Fibroblast of lung (primary cell): Measurements from ENCODE around the gene NPHP4.

Experiments used
- EZH2 ChIP-seq: IDR thresholded peaks from 2 replicates; pipeline ENCODE4 v1.5.1; 2012; ENCODE audit warnings: low read length, control low read depth, mild to moderate bottlenecking; ENCODE audit errors: missing control alignments
- TF ChIP-seq, protein P1 (sequence below), 2 donors: IDR thresholded peaks in 1 of 2; conservative IDR thresholded peaks in 1 of 2; 1 replicate in 1 of 2; 2 replicates in 1 of 2; pipeline ENCODE4 v1.5.1; 2011 to 2012; ENCODE audit warnings: low read length in 2 of 2, control low read depth in 1 of 2, inconsistent platforms in 1 of 2, low read depth in 1 of 2, mild to moderate bottlenecking in 1 of 2

DNA sequence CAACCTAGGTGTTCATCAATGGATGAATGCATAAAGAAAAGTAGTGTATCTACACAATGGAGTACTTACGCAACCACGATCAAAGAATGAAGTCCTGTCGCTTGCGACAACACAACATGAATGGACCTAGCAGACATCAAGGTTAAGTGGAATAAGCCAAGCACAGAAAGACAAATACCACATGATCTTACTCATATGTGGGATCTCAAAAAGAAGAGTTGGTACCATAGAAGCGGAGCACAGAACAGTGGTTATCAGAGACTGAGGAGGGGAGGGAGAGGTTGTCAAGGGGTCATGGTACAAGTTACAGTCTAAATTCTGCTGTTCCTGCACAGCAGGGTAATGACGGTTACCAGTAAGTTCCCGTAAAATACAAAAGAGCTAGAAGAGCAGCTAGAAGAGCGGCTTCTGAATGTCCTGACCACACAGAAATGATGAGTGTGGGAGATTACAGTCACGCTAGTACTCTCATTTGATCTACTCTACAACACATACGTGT is 36.7 kb downstream of the NPHP4 start:
- TF ChIP-seq, protein P1, sequence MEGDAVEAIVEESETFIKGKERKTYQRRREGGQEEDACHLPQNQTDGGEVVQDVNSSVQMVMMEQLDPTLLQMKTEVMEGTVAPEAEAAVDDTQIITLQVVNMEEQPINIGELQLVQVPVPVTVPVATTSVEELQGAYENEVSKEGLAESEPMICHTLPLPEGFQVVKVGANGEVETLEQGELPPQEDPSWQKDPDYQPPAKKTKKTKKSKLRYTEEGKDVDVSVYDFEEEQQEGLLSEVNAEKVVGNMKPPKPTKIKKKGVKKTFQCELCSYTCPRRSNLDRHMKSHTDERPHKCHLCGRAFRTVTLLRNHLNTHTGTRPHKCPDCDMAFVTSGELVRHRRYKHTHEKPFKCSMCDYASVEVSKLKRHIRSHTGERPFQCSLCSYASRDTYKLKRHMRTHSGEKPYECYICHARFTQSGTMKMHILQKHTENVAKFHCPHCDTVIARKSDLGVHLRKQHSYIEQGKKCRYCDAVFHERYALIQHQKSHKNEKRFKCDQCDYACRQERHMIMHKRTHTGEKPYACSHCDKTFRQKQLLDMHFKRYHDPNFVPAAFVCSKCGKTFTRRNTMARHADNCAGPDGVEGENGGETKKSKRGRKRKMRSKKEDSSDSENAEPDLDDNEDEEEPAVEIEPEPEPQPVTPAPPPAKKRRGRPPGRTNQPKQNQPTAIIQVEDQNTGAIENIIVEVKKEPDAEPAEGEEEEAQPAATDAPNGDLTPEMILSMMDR (conservative IDR thresholded peaks at IDR 0.05 in 1 of 2, IDR thresholded peaks at IDR 0.05 in 1 of 2; ENCODE audit: low read depth in 1 of 2, low read length in 2 of 2): no peak
- no peak for TF ChIP-seq EZH2
